ENCODE data around the gene IL36RN. TPM values are rescaled to one million over a fixed set of nuclear protein-coding genes. Genes with fewer than 3 reads are reported as not detected.

The IL36RN gene
- total and polyA plus RNA-seq, 11 donors = not detected

- no peaks in the 10 kb centered on the region for H3K36me3 ChIP-seq
- H3K27ac ChIP-seq = no peak overlapping the region
- peaks cover 0 to 9% (median 0%) of the 10 kb centered on the region in 9 donors for H3K27me3 ChIP-seq
- no peak for DNase-seq
- H3K4me3 ChIP-seq = no peak overlapping the region
- peaks cover 0 to 11% (median 0%) of the 10 kb centered on the region in 12 donors for H3K9me3 ChIP-seq
- intact Hi-C loops (cut with DNase I) = no loop called here
- ATAC-seq = no peak
- H3K4me1 ChIP-seq = no peaks in the 10 kb centered on the region
- 39 to 66% (median 63%) methylated on average over 2 of the region's 2 CpGs for WGBS, 4 donors
- no peak for TF ChIP-seq POLR2A (IDR thresholded peaks at IDR 0.05)
- TF ChIP-seq CTCF (IDR thresholded peaks at IDR 0.05) = no peak
These were observed 495 bp upstream of the IL36RN start for GRCh38 chr2:113058411-113058994.

GRCh38 chr2:113060396-113060795 is 1.4 kb downstream of the IL36RN start:
- ATAC-seq = no peak
- Histone ChIP-seq H3K4me3 (no peak overlapping the region), H3K9me3 (peaks cover 0 to 8% (median 0%) of the 10 kb centered on the region in 12 donors), H3K4me1 (no peaks in the 10 kb centered on the region), H3K36me3 (no peaks in the 10 kb centered on the region), H3K27me3 (peaks cover 0 to 5% (median 0%) of the 10 kb centered on the region in 9 donors), H3K27ac (no peak overlapping the region)
- 74 to 79% (median 77%) methylated on average over 4 of the region's 4 CpGs for WGBS, 4 donors
- TF ChIP-seq CTCF (IDR thresholded peaks at IDR 0.05) (no peak), POLR2A (IDR thresholded peaks at IDR 0.05) (no peak)
- intact Hi-C loops (cut with DNase I) = no loop called here
- DNase-seq = no peak

GRCh38 chr2:113060796-113061195 is 1.8 kb downstream of the IL36RN start:
- no peaks in the 10 kb centered on the region for H3K36me3 ChIP-seq
- DNase-seq (no peak), ATAC-seq (no peak)
- 35 to 65% (median 45%) methylated on average over 1 of the region's 1 CpG for WGBS, 4 donors
- H3K4me3 ChIP-seq = no peak overlapping the region
- peaks cover 0 to 5% (median 0%) of the 10 kb centered on the region in 9 donors for H3K27me3 ChIP-seq
- no peak for TF ChIP-seq POLR2A (IDR thresholded peaks at IDR 0.05)
- TF ChIP-seq CTCF (IDR thresholded peaks at IDR 0.05) = no peak
- peaks cover 0 to 7% (median 0%) of the 10 kb centered on the region in 12 donors for H3K9me3 ChIP-seq
- no peaks in the 10 kb centered on the region for H3K4me1 ChIP-seq
- intact Hi-C loops (cut with DNase I) = no loop called here
- no peak overlapping the region for H3K27ac ChIP-seq

GRCh38 chr2:113061241-113061640 is 2.2 kb downstream of the IL36RN start:
- Histone ChIP-seq H3K4me1 (no peaks in the 10 kb centered on the region), H3K4me3 (no peak overlapping the region), H3K27ac (no peak overlapping the region), H3K27me3 (peaks cover 0 to 5% (median 0%) of the 10 kb centered on the region in 9 donors), H3K9me3 (peaks cover 0 to 3% (median 0%) of the 10 kb centered on the region in 12 donors), H3K36me3 (no peaks in the 10 kb centered on the region)
- ATAC-seq (no peak), DNase-seq (no peak)
- TF ChIP-seq POLR2A (IDR thresholded peaks at IDR 0.05) (no peak), CTCF (IDR thresholded peaks at IDR 0.05) (no peak)
- intact Hi-C loops (cut with DNase I) = no loop called here
- WGBS, 4 donors = 66 to 81% (median 69%) methylated on average over 1 to 2 of the region's 2 CpGs

Data from heart left ventricle (tissue), 16 donors.